MM.1S (cell line): Measurements from ENCODE around the gene OR51E1.

ENCODE experiments used
- DNase-seq: peaks from one replicate; pipeline ENCODE4 v3.0.0-alpha.2; 2015
- H2AFZ ChIP-seq: fragments of 300-600 bp; sonication (generic); 2 replicates; pipeline ENCODE4 v1.6.0; 2016; ENCODE audit warnings: antibody characterized with exemption, low read length
- H3F3A ChIP-seq: fragments of 300-600 bp; sonication (generic); 2 replicates; pipeline ENCODE4 v1.6.1; 2016; ENCODE audit warnings: mild to moderate bottlenecking, antibody characterized with exemption, low read length, moderate library complexity, mixed read lengths; ENCODE audit not compliant: insufficient read depth
- H3K27ac ChIP-seq: fragments of 300-600 bp; sonication (generic); 2 replicates; pipeline ENCODE4 v1.5.1; 2016; ENCODE audit warnings: mild to moderate bottlenecking, low read length
- H3K27me3 ChIP-seq: fragments of 300-600 bp; sonication (generic); replicated peaks from 2 replicates; pipeline ENCODE4 v1.6.0; 2016; ENCODE audit warnings: low read length; ENCODE audit not compliant: insufficient read depth
- H3K36me3 ChIP-seq: fragments of 300-600 bp; sonication (generic); replicated peaks from 2 replicates; pipeline ENCODE4 v1.6.1; 2016; ENCODE audit warnings: mild to moderate bottlenecking, low read length, mixed read lengths; ENCODE audit not compliant: insufficient read depth
- H3K4me1 ChIP-seq: fragments of 300-600 bp; sonication (generic); 2 replicates; pipeline ENCODE4 v1.6.1; 2016; ENCODE audit warnings: low read length, mixed read lengths
- H3K4me2 ChIP-seq: fragments of 300-600 bp; sonication (generic); 2 replicates; pipeline ENCODE4 v1.6.0; 2016; ENCODE audit warnings: low read depth, low read length
- H3K4me3 ChIP-seq: fragments of 300-600 bp; sonication (generic); 2 replicates; pipeline ENCODE4 v1.5.1; 2016; ENCODE audit warnings: low read length, mixed read lengths
- H3K79me2 ChIP-seq: fragments of 300-600 bp; sonication (generic); 2 replicates; pipeline ENCODE4 v1.6.1; 2016; ENCODE audit warnings: mixed run types, low read length, mixed read lengths
- H3K9ac ChIP-seq: fragments of 300-600 bp; sonication (generic); 2 replicates; pipeline ENCODE4 v1.6.1; 2016; ENCODE audit warnings: low read length, mixed read lengths
- H3K9me2 ChIP-seq: fragments of 300-600 bp; sonication (generic); replicated peaks from 2 replicates; pipeline ENCODE4 v1.6.1; 2016; ENCODE audit warnings: mild to moderate bottlenecking, low read length, mixed read lengths; ENCODE audit not compliant: insufficient read depth
- H3K9me3 ChIP-seq: fragments of 300-600 bp; sonication (generic); replicated peaks from 2 replicates; pipeline ENCODE4 v1.6.1; 2016; ENCODE audit warnings: mild to moderate bottlenecking, low read length, mixed read lengths; ENCODE audit not compliant: insufficient read depth
- H4K20me1 ChIP-seq: fragments of 300-600 bp; sonication (generic); 2 replicates; pipeline ENCODE4 v1.6.1; 2016; ENCODE audit warnings: mild to moderate bottlenecking, low read length, moderate library complexity, mixed read lengths; ENCODE audit not compliant: insufficient read depth
- CTCF ChIP-seq: fragments of 300-600 bp; sonication (generic); IDR thresholded peaks from 2 replicates; pipeline ENCODE4 v1.5.1; 2016; ENCODE audit warnings: antibody characterized with exemption, low read length, mixed read lengths
- EZH2 ChIP-seq: fragments of 300-600 bp; sonication (generic); optimal IDR thresholded peaks from 2 replicates; pipeline ENCODE3; 2017; ENCODE audit warnings: low read depth, mild to moderate bottlenecking, antibody characterized with exemption, low read length, mixed read lengths
- EZH2phosphoT487 ChIP-seq: fragments of 300-600 bp; sonication (generic); IDR thresholded peaks from 2 replicates; pipeline ENCODE4 v1.6.1; 2018; ENCODE audit warnings: antibody characterized with exemption, low read length

The OR51E1 gene

GRCh38 chr11:4611986-4612385 is 31.8 kb upstream of the OR51E1 start:
- Histone ChIP-seq H3F3A (peaks cover 6% of the 10 kb centered on the region; the same call in 1 of the 2 replicates), H3K79me2 (no peaks in the 10 kb centered on the region), H4K20me1 (no peaks in the 10 kb centered on the region), H3K4me1 (no peaks in the 10 kb centered on the region; the same call in 1 of the 2 replicates), H3K27ac (no peak overlapping the region), H3K9me3 (no peaks in the 10 kb centered on the region), H3K9me2 (no peaks in the 10 kb centered on the region), H3K27me3 (no peaks in the 10 kb centered on the region), H3K4me2 (no peak overlapping the region), H3K4me3 (no peak overlapping the region), H2AFZ (no peak overlapping the region), H3K36me3 (no peaks in the 10 kb centered on the region), H3K9ac (no peak overlapping the region)
- no peak for TF ChIP-seq EZH2
- DNase-seq, result no peak

- no peak overlapping the region for H3K9ac ChIP-seq
- H3K27ac ChIP-seq, result no peak overlapping the region
- H3K79me2 ChIP-seq, result no peaks in the 10 kb centered on the region
- no peak overlapping the region for H2AFZ ChIP-seq
- H3K4me3 ChIP-seq, result no peak overlapping the region
- H3K4me1 ChIP-seq, result no peaks in the 10 kb centered on the region
- no peaks in the 10 kb centered on the region for H3K27me3 ChIP-seq
- H3F3A ChIP-seq, result no peaks in the 10 kb centered on the region
- no peaks in the 10 kb centered on the region for H3K36me3 ChIP-seq
- no peaks in the 10 kb centered on the region for H4K20me1 ChIP-seq
- TF ChIP-seq CTCF (no peak), EZH2phosphoT487 (no peak), EZH2 (no peak)
- H3K9me2 ChIP-seq, result no peaks in the 10 kb centered on the region
- DNase-seq, result no peak
- H3K9me3 ChIP-seq, result no peaks in the 10 kb centered on the region
- H3K4me2 ChIP-seq, result no peak overlapping the region
Measured at GRCh38 chr11:4615856-4616444, 27.8 kb upstream of the OR51E1 start.

GRCh38 chr11:4619514-4619913 is 24.3 kb upstream of the OR51E1 start:
- Histone ChIP-seq H3K9me2 (no peaks in the 10 kb centered on the region), H3K9me3 (no peaks in the 10 kb centered on the region), H3K27ac (no peak overlapping the region), H3K4me3 (no peak overlapping the region), H3K4me1 (no peaks in the 10 kb centered on the region), H3K9ac (no peak overlapping the region), H3K36me3 (no peaks in the 10 kb centered on the region), H3K27me3 (no peaks in the 10 kb centered on the region), H2AFZ (no peak overlapping the region), H3F3A (no peaks in the 10 kb centered on the region), H3K79me2 (no peaks in the 10 kb centered on the region), H3K4me2 (no peak overlapping the region), H4K20me1 (no peaks in the 10 kb centered on the region)
- no peak for DNase-seq
- TF ChIP-seq CTCF (no peak), EZH2phosphoT487 (no peak), EZH2 (no peak)
